NCI-H524 treated with DMSO at 0.1 percent for 48 hours (cell line): ENCODE data around the gene ZDHHC14.
"Not testable (repeated sequence)": the region's sequence is repeated elsewhere in the genome, so short reads cannot be mapped to it uniquely, and the experiment has no call there.

Source experiments
- DNase-seq: peaks from one replicate; lab custom pipeline; 2025; lab: John Stamatoyannopoulos, UW

The ZDHHC14 gene

DNA sequence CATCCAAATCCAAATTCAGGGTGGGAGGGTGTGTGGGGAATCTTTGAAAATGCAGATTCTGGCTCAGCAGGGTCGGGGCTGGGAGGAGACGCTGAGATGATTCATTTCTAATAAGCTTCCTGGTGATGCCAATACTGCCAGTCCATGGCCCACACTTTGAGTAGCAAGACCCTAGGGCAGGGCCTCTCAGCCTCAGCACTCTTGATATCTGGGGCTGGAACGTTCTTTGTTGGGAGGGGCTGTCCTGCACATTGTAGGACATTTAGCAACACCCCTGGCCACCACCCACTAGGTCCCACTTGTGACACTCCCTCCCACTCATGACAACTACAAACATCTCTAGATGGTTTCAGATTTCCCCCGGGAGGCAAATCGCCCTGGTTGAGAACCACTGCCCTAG, 191.0 kb downstream of the ZDHHC14 start:
- DNase-seq = no peak

DNA sequence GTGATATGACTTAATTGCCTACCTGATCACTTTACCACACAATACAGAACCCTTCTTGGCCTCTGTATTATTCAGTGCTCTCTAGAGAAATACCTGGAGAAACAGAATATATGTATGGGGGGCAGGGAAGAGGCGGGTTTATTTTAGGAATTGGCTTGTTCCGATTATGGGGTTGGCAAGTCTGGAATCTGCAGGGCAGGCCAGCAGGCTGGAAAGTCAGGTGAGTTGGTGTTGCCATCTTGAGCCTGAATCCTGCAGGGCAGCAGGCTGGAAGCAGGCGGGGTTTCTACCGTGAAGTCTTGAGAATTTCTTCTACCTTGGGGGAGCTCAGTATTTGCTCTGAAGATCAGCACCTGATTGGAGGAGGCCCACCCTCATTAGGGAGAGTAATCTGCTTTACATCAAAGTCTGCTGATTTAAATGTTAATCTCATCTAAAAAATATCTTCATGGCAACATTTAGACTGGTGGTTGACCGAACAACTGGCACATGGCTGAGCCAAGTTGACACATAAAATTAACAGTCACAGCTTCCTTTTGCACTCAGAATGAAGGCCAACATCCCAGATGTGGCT, 193.9 kb downstream of the ZDHHC14 start:
- DNase-seq = no peak

DNA sequence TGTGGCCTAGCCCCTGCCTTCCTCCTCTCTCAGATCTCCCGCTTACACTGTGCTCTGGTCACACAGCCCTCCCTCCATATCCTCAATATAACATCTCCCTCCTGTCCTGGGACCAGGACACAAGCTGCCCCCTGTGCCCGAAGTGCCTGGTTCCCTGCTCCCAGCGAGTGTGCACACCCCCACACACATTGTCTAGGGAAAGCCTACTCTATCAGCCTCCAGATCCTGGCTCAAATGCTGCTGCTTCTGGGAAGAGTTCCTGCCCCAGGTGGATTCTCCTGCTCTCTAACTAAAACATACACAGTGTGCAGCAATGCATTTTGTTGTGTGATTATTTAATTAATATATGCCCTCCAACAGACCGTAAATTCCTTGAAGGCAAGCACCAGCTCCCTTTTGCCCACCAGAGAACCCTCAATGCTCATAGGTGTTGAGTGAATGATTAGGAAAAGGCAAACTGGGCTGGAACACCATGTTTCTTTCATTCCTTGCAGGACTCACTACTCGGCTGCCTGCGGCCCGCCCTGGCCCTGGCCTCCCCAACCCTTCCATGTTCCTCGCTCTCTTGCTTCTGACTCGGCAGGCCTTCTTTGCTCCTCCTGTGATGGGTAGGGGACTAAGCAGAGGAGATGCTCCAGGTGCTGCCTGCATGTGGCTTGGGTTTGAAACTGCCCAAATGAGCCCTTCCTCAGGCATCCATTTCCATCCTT, 194.6 kb downstream of the ZDHHC14 start:
- DNase-seq = no peak

DNA sequence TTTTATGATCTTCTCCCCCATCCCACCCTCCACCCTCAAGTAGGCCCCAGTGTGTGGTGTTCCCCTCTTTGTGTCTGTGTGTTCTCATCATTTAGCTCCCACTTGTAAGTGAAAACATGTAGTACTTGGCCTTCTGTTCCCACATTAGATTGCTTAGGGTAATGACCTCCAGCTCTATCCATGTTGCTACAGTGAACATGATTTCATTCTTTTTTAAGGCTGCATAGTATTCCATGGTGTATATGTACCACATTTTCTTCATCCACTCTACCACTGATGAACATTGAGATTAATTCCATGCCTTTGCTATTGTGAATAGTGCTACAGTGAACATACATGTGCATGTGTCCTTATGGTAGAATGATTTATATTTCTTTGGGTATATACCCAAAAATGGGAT, 196.0 kb downstream of the ZDHHC14 start:
- not testable (repeated sequence) for DNase-seq

DNA sequence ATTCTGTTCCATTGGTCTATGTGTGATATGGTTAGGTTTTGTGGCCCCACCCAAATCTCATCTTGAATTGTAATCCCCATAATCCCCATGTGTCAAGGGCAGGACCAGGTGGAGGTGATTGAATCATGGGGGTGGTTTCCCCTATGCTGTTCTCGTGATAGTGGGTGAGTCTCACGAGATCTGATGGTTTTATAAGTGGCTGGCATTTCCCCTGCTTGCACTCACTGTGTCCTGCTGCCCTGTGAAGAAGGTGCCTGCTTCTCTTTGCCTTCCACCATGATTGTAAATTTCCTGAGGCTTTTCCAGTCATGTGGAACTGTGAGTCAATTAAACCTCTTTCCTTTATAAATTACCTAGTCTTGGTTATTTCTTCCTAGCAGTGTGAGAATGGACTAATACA, 197.5 kb downstream of the ZDHHC14 start:
- DNase-seq = not testable (repeated sequence)

DNA sequence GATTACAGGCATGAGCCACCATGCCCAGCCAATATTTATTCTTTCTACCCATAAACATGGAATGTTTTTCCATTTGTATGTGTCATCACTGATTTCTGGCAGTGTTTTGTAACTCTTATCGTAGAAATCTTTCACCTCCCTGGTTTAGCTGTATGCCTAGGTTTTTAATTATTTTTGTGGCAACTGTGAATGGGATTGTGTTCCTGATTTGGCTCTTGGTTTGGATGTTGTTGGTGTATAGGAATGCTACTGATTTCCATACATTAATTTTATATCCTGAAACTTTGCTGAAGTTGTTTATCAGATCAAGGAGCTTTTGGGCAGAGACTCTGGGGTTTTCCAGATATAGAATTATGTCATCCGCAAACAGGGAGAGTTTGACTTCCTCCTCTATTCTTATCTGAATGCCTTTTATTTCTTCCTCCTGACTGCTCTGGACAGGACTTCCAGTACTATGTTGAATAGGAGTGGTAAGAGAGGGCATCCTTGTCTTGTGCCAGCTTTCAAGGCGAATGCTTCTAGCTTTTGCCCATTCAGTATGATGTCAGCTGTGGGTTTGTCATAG, 198.6 kb downstream of the ZDHHC14 start:
- DNase-seq = no peak

DNA sequence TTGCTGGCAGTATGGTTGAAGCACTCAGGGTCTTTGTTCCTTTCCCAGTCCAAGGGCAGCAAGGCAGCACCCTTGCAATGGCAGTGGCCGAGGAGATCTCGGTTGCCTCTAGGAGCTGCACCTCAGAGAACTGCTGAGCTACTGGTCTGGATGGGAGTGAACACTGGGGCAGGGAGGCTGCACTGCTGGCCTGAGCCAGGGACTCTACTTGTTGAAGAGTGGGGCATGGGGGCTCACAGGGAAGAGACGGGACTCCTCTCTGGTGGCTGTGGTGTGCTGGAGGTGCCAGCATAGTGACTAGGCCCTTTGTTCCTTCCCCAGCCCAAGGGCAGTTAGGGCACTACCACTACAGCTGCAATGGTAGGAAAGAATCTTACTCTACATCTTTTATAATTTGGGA, 203.0 kb downstream of the ZDHHC14 start:
- DNase-seq = no peak

DNA sequence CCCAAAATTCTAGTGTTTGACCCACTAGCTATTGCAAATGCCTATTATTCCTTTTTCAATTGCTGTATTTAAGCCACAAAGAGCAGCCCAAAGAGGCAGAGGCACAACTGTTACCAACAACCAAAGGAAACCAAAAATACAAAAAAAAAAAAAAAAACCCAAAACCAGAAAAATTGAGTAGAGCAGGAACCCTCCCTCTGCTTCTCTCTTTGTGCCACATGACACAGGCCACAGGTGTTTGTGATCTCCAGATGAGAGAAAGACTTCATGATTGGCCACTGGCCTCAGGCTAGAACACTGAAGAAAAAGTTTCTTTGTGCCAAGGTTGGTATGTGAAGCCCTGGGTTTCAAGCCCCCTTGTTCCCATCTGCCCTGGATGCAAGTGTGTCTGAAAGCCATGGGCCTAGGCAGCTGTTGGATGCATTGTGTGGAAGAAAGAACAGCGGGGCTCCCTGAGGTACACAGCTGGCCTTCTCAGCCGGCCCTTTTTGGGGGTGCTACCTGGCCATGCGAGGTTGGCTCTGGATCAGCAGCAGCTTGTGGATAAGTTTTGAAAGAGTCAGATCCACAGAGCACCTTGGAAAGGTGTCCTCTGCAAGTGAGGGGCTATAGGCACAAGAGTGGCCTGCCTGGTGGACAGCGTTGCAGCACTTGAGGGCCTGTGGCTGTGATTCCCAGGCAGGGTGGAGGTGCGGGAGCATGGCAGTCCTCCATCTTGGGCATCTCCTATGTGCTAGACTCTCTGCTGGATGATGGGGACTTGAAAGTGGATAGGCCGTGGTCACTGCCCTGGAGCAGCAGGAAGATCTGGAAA, 204.5 kb downstream of the ZDHHC14 start:
- DNase-seq = no peak

DNA sequence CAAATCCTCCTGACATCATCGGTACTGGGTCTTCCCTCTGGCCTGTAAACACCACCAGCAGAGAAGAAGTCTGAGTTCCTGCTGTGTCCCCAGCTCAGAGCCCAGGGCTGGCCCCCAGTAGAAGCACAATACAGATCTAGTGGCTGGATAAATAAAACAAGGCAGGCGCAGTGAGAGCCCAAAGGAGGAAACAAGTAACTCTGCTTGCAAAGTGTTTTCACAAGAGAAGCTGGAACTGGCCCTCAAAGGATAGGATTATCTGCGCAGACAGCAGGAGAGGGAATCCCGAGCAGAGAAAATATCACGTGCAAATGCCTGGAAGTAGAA, 205.1 kb downstream of the ZDHHC14 start:
- no peak for DNase-seq

DNA sequence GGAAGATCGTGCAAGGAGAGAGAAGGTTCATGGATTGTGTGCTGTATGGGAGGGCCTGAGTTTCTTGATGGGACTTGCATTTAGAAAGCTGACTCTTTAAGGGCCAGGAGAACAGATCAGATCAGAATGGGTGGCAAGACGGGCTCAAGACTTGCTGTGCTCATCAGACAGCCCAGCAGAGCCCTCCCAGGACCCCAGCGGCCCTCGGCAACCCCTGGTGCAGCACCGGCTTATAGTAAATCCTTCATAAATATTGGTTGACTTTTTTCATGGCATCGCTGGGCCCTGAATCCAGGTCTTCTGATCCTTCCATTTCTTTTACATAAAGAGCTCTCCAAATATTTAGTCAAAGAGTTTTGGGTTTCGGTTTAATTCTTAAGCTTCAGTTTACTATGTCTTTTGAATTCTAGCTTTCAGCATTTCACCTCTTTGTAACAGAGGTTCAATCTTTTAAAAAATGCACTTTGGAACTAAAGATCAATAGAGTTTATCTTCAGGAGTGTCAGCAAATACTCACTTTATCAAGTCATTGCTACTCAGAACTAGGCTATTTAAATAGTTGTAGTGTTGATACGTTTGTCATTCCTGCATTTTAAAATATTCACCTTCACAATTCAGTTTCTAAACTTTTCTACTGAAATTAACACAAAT, 205.6 kb downstream of the ZDHHC14 start:
- DNase-seq = no peak

DNA sequence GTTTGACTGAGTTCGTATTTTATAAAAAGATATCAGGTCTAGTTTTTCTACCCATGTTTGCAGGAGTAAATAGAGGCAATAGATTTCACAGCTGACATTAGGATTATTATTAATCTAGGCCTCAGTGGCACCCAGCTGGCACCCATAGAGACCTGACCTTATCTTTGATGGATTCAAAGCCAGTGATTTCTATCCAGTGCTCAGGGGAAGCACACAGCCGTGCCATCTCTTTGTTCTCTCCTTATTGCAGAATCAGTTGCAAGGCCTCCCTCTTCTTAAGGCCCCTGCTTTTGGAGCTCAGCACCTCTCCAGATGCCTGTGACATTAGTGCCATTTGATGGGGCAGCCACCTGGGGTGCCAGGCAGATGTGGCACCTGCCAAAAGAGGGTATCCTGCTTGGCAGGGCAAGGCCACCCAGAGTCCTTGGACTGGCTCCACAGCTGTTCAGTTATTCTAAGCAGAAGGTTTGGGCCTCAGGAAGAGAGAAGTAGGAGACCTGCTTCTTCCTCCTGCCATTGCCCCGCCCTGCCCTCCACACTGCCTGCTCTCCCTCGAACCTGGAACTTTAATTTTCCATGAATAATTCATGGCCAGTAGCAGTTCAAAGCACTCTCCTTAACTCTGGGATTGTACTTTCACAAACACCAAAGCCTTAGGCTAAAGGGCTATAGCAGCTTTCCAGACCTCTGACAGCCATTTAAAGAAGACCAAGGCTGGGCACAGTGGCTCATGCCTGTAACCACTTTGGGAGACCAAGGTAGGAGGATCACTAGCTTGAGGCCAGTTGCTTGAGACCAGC, 206.3 kb downstream of the ZDHHC14 start:
- no peak for DNase-seq

DNA sequence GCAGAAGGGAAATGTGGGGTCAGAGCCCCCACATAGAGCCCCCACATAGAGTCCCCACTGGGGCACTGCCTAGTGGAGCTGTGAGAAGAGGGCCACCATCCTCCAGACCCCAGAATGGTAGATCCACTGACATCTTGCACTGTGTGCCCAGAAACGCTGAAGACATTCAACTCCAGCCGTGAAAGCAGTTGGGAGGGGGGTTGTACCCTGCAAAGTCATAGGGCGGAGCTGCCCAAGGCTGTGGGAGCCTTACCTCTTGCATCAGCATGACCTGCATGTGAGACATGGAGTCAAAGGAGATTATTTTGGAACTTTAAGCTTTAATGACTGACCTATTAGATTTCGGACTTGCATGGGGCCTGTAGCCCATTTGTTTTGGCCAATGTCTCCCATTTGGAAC, 209.7 kb downstream of the ZDHHC14 start:
- not testable (repeated sequence) for DNase-seq

DNA sequence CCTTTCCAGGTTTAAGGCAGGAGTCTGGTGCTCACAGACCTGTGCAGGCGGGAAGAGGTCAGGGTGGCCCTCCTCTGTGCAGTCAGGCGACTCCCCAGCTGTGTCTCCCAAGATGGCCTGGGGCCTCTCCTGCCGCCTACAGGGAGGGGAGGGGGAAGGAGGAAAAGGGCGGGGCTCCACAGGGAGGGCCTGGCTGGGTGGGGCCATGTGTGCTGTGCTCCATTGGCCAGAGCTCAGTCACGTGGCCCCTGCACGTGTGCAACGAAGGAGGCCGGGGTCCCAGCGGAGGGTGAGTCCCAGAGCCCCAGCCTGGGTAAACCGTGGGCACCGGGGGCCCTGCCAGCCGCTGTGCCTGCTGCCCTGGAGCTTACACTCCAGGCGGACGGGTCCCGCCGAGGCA, 211.6 kb downstream of the ZDHHC14 start:
- no peak for DNase-seq

DNA sequence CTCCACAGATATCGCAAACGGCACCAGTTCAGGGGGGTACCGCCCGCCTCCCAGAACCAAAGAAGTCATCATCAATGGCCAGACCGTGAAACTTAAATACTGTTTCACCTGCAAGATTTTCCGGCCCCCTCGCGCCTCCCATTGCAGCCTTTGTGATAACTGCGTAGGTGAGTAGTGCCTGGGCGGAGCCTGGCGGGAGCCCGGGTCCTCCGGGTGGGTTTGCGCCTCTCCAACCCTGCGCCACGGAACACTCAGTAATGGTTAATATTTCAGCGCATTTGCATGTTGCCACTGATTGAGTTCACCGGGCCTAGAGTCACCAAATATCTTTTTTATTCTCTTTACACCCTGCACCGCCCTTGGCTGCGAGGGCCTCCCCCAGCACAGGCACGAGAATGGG, 212.0 kb downstream of the ZDHHC14 start:
- no peak for DNase-seq

DNA sequence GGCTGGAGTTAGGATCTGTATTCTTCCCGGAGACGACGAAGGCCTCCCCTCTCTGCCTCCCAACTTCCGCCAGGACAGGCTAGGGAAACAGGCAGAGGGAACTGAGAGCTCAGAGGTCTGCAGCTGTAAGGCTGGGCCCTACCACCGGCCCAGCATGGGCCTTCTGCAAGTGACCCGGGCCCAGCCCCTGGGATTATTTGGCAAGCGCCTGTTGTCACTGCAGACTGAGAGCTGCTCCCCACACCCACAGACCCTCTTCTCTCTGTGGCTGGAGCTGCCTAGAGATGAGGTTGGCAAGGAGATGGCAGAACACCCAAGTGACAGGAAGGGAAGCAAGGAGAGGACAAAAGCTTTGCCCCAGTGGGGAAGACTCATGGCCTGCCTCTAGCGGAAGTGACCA, 212.6 kb downstream of the ZDHHC14 start:
- DNase-seq = no peak

DNA sequence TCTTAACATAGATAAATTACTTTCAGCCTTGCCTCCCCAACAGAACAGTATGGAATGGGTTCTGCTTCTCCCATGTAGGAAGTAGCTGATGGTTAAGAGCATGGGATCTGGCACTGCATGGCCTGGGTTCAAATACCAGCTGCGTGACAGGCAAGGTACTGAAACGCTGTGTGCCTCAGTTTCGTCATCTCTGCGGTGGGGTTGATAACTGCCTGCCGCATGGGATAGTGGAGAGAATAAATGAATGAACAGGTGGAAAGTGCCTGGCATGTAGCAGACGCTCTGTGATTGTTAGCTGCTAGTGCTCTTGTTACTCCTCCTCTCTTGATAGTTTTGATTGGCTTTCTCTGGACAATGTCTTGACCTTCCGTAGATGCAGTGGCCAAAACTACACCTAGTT, 213.3 kb downstream of the ZDHHC14 start:
- no peak for DNase-seq

DNA sequence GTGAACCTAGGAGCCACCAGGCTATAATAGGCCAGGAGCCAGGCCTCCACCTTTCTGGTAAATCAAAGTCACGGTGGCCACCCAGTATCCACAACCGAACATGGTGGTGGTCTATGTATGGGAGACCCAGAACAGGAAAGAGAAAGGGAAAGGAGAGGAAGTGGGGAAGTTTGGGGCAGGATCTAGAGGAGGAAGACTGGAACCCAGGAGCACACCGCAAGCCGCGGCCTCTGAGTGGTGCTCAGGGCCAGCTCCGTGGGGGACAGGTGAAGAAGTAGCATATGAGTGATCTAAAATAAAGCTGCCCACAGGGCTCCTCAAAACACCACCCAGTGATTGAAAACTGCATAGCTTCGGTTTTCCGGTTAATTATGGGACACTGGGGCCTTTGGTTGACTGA, 214.8 kb downstream of the ZDHHC14 start:
- no peak for DNase-seq

DNA sequence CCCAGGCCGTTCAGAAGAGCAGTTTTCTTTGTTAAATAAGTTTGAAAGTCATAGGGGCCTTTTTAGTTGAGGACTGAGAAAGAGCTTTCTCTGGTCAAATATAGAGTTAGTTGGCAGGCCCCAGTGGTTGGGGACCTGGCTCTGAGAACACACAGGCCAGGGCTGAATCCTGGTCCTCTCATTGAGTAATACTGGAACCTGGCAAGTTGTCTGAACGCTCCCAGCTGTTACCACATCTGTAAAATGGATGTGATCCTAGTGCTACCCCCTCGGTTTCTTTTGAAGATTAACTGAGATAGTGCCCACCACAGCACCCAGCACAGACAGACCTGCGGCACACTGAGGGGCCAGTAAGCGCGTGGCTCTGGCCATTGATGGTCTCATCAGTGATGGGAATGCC, 215.5 kb downstream of the ZDHHC14 start:
- DNase-seq = no peak

DNA sequence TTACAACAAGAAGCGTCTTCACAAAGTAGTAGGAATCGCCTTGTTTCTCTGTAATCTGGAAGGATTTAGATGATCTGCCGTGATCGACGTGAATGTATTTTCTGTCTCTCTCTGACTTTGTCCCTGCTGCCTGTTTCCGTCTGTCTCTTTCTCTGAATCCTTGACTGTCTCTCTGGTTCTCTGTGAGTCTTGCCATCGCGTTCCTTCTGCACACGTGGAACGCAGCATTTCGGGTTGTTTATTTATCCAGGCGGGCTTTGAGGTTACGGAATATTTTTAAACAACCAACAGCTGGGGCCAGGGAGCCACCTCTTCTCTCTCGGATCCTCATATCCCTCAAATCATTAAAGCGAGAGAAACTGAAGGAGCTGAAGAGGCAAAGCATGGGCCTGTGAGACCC, 215.9 kb downstream of the ZDHHC14 start:
- DNase-seq = no peak

DNA sequence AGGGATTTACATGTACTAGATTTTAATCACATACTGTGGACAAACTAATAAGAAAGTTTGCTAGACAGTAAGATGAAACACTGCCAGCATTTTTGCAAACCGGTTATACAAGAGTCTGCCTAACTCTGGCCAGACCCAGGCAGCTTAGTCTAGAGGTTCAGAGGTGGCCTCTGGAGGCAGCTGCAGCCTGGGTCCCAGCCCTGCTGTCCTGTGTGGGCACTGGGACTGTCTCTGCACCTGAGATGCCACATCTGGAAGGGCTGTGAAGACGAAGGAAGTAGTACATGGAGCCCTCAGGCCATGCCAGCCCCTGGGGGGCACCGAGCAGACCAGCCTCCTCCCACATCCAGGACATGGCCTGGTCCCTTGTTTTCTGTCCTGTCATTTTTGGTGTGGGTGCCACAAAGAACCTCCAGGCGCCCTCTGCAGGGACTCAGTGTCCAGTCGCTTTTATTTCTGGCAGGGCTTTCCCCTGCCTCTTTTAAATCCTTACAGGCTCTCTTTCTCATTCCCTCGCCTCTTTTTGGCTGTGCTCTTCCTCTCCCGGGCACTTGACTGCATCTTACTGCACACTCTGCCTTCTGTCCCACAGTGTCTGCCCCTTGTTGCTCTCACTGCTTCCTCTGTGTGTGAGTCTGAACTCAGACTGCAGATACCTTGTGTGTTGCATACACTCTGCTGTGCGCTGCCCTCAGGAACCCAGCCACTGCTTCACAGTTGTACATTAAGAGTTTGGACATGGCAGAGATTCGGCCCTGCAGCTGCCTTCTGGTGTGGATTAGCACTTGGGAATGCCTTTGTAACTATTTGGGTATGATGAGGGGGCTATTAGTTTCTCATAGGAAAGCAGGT, 216.7 kb downstream of the ZDHHC14 start:
- DNase-seq = no peak

DNA sequence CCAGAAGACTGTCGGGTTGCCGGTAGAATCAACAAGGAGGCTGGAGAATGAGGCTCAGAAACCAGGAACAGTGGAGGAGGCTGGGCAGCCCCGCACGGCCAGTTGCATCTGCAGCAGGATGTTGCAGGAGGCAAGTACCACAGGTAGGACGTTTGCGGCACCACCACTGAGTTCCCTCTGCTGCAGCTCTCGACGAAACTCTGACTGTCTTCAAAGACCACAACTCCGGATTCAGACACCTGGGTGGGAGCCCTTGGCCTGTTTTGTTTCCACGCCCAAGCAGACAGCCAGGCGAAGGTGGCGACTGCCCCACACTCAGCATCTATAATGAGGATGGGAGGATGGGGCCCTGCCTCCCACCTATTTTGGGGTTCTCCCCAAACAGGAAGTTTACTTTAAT, 218.2 kb downstream of the ZDHHC14 start:
- no peak for DNase-seq
